ENCODE measurements around the gene NXPH3. TPM values are rescaled to one million over a fixed set of nuclear protein-coding genes. Genes with fewer than 3 reads are reported as not detected.

NXPH3 gene
- total and polyA plus RNA-seq, 2 donors (not counting 3 experiments of a cell fraction or from before 2014, with no cell fraction given): 1.7 to 2.0 TPM

- DNase-seq (ENCODE audit: low read depth, low spot score): no peak
- no peak overlapping the region for H3K27ac ChIP-seq (ENCODE audit: insufficient read depth, low read depth, low read length)
- no peaks in the 10 kb centered on the region for H3K79me2 ChIP-seq (ENCODE audit: control insufficient read depth, insufficient read depth, low read length)
- H4K20me1 ChIP-seq (replicated peaks; ENCODE audit: control insufficient read depth, extremely low read depth, insufficient read depth, low read length): no peaks in the 10 kb centered on the region
- no peaks in the 10 kb centered on the region for H3K36me3 ChIP-seq (ENCODE audit: control insufficient read depth in 2 of 2, extremely low read depth in 1 of 2, insufficient read depth in 2 of 2, low read length in 2 of 2)
- H3K9ac ChIP-seq (replicated peaks; ENCODE audit: extremely low read depth, insufficient read depth, low read length): no peak overlapping the region
- FAIRE-seq: no peak
- ChIA-PET POLR2A (no interaction called here), CTCF (no interaction called here)
- dilution Hi-C loops (cut with MboI; ENCODE audit: extremely low pct_ligation_motif_present, low sequenced_read_pairs): no loop called here
- no peak overlapping the region for H3K4me2 ChIP-seq (ENCODE audit: insufficient read depth, low read length)
- TF ChIP-seq POLR2AphosphoS5 (IDR thresholded peaks at IDR 0.05; ENCODE audit: insufficient read depth, low read depth, low read length) (no peak), MYC (IDR thresholded peaks at IDR 0.05; ENCODE audit: low read depth, low read length) (no peak), CTCF (IDR thresholded peaks at IDR 0.05; ENCODE audit: extremely low read depth in 1 of 2, insufficient read depth in 1 of 2, low read depth in 1 of 2, low read length in 2 of 2) (no peak)
- TF ChIP-seq, protein P1, sequence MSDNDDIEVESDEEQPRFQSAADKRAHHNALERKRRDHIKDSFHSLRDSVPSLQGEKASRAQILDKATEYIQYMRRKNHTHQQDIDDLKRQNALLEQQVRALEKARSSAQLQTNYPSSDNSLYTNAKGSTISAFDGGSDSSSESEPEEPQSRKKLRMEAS (IDR thresholded peaks at IDR 0.05; ENCODE audit: insufficient read depth, insufficient read length): no peak
- H3K9me3 ChIP-seq (replicated peaks; ENCODE audit: control insufficient read depth, insufficient read depth, low read length): no peaks in the 10 kb centered on the region
- H2AFZ ChIP-seq (ENCODE audit: low read depth, low read length): no peak overlapping the region
- H3K4me3 ChIP-seq (replicated peaks in 1 of 3; ENCODE audit: insufficient read depth in 1 of 3, low read depth in 1 of 3, low read length in 3 of 3): no peak overlapping the region
- H3K27me3 ChIP-seq (ENCODE audit: control insufficient read depth in 2 of 2, insufficient read depth in 2 of 2, low read length in 2 of 2): no peaks in the 10 kb centered on the region
- H3K4me1 ChIP-seq (ENCODE audit: control insufficient read depth, extremely low read depth, insufficient read depth, low read length): peaks cover 19% of the 10 kb centered on the region
- BruUV-seq (replicated peaks): no TSS peak
- no peaks in the 10 kb centered on the region for H3K9me1 ChIP-seq (replicated peaks; ENCODE audit: control insufficient read depth, extremely low read depth, insufficient read depth, low read length)
- intact Hi-C loops (cut with micrococcal nuclease): no loop called here
These were observed 2.3 kb downstream of the NXPH3 start for GRCh38 chr17:49577963-49578362.

DNA sequence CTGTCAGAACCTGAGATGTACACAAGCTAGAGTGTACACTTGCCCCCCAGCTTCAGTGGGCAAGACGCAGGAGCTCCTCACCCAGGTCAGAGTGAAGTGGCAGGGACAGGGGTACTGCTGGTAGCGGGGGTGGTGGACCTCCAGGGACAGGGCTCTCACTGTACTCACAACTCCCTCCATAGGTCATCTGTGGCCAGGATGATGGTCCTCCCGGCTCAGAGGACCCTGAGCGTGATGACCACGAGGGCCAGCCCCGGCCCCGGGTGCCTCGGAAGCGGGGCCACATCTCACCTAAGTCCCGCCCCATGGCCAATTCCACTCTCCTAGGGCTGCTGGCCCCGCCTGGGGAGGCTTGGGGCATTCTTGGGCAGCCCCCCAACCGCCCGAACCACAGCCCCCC lies 2.7 kb downstream of the NXPH3 start:
- Histone ChIP-seq H4K20me1 (replicated peaks; ENCODE audit: control insufficient read depth, extremely low read depth, insufficient read depth, low read length) (no peaks in the 10 kb centered on the region), H3K4me1 (ENCODE audit: control insufficient read depth, extremely low read depth, insufficient read depth, low read length) (peaks cover 19% of the 10 kb centered on the region), H2AFZ (ENCODE audit: low read depth, low read length) (no peak overlapping the region), H3K36me3 (ENCODE audit: control insufficient read depth in 2 of 2, extremely low read depth in 1 of 2, insufficient read depth in 2 of 2, low read length in 2 of 2) (no peaks in the 10 kb centered on the region), H3K27me3 (ENCODE audit: control insufficient read depth in 2 of 2, insufficient read depth in 2 of 2, low read length in 2 of 2) (no peaks in the 10 kb centered on the region), H3K4me3 (replicated peaks in 1 of 3; ENCODE audit: insufficient read depth in 1 of 3, low read depth in 1 of 3, low read length in 3 of 3) (no peak overlapping the region), H3K9me3 (replicated peaks; ENCODE audit: control insufficient read depth, insufficient read depth, low read length) (no peaks in the 10 kb centered on the region), H3K27ac (ENCODE audit: insufficient read depth, low read depth, low read length) (no peak overlapping the region), H3K9ac (replicated peaks; ENCODE audit: extremely low read depth, insufficient read depth, low read length) (no peak overlapping the region), H3K4me2 (ENCODE audit: insufficient read depth, low read length) (no peak overlapping the region), H3K9me1 (replicated peaks; ENCODE audit: control insufficient read depth, extremely low read depth, insufficient read depth, low read length) (no peaks in the 10 kb centered on the region), H3K79me2 (ENCODE audit: control insufficient read depth, insufficient read depth, low read length) (no peaks in the 10 kb centered on the region)
- no peak for DNase-seq (ENCODE audit: low read depth, low spot score)
- intact Hi-C loops (cut with micrococcal nuclease): no loop called here
- ChIA-PET CTCF (no interaction called here), POLR2A (no interaction called here)
- no peak for FAIRE-seq
- TF ChIP-seq POLR2AphosphoS5 (IDR thresholded peaks at IDR 0.05; ENCODE audit: insufficient read depth, low read depth, low read length): no peak
- TF ChIP-seq EZH2 (IDR thresholded peaks at IDR 0.05; ENCODE audit: borderline replicate concordance, low read depth, low read length, severe bottlenecking): no peak
- TF ChIP-seq JUN (IDR thresholded peaks at IDR 0.05; ENCODE audit: borderline replicate concordance, insufficient read depth, insufficient read length, low read depth): no peak
- TF ChIP-seq GATA2 (IDR thresholded peaks at IDR 0.05; ENCODE audit: insufficient read depth, insufficient read length, low read depth, low read length): no peak
- TF ChIP-seq CTCF (IDR thresholded peaks at IDR 0.05; ENCODE audit: extremely low read depth in 1 of 2, insufficient read depth in 1 of 2, low read depth in 1 of 2, low read length in 2 of 2): no peak
- TF ChIP-seq, protein P1 (IDR thresholded peaks at IDR 0.05; ENCODE audit: insufficient read depth, insufficient read length): no peak
- TF ChIP-seq POLR2A (IDR thresholded peaks at IDR 0.05; ENCODE audit: low read depth, low read length): no peak
- TF ChIP-seq FOS (IDR thresholded peaks at IDR 0.05; ENCODE audit: borderline replicate concordance, insufficient read depth, low read length): no peak
- no peak for TF ChIP-seq MYC (IDR thresholded peaks at IDR 0.05; ENCODE audit: low read depth, low read length)
- dilution Hi-C loops (cut with MboI; ENCODE audit: extremely low pct_ligation_motif_present, low sequenced_read_pairs): no loop called here
- no TSS peak for BruUV-seq (replicated peaks)

All from endothelial cell of umbilical vein (primary cell).